Right lobe of liver (tissue), 4 donors: ENCODE data around the gene DSTYK.

Experiments
- CTCF ChIP-seq, 4 donors: fragments of 200-600 bp in 3 of 4; fragments of 450-650 bp in 1 of 4; IDR thresholded peaks; one replicate each; pipeline versions ENCODE4 v1.5.1 to v1.8.0; 2016 to 2022; ENCODE audit warnings: antibody characterized with exemption in 4 of 4, mild to moderate bottlenecking in 2 of 4
- POLR2A ChIP-seq: fragments of 450-650 bp; IDR thresholded peaks from one replicate; pipeline ENCODE4 v1.6.1; 2017; ENCODE audit warnings: antibody characterized with exemption, mild to moderate bottlenecking
- donor health status: DM: no; HTN: no; CAD: no.
- donor health status: DM: no; HTN: no; CAD: no.
- donor health status: DM: no; HTN: yes; CAD: no.

GRCh38 chr1:205225901-205226765 is 14.6 kb upstream of the DSTYK start:
- TF ChIP-seq CTCF (IDR thresholded peaks at IDR 0.05) (no peak), POLR2A (no peak)
